Naive thymus-derived CD4-positive, alpha-beta T cell (primary cell): ENCODE data around the gene NECAB3. TPM values are rescaled to one million over a fixed set of nuclear protein-coding genes. Genes with fewer than 3 reads are reported as not detected.
A peak's percentile ranks its signal among the peaks of the same experiment; 100 is the strongest.

Source experiments
- ATAC-seq: fragments of 150-1000 bp; cut with Tn5 transposase; 2 replicates; pipeline ENCODE4 v1.10.0; 2021; ENCODE audit warnings: mild to moderate bottlenecking, moderate library complexity
- CTCF ChIA-PET: fragments of 350-600 bp; sonication (Branson Sonifier 250); formaldehyde crosslinking; loops from one replicate; lab custom pipeline; 2021; ENCODE audit warnings: antibody characterized with exemption; lab: Charles Lee
- POLR2A ChIA-PET: fragments of 350-600 bp; sonication (Branson Sonifier 250); formaldehyde crosslinking; loops from one replicate; lab custom pipeline; 2021; ENCODE audit warnings: antibody characterized with exemption, inconsistent platforms; lab: Charles Lee
- DNase-seq, 9 donors: peaks; one replicate each; pipeline versions ENCODE4 v3.0.0 to v3.0.0-alpha.2; 2020 to 2022; ENCODE audit warnings: mixed read lengths in 1 of 9
- H3K27ac ChIP-seq: one replicate; pipeline ENCODE4 v1.7.0; 2013; ENCODE audit warnings: mild to moderate bottlenecking, low read depth, low read length, moderate library complexity
- H3K27me3 ChIP-seq, 2 donors: one replicate each; pipeline ENCODE4 v1.7.0; 2013; ENCODE audit warnings: low read length in 2 of 2, mild to moderate bottlenecking in 2 of 2, moderate library complexity in 2 of 2; ENCODE audit not compliant: control insufficient read depth in 2 of 2, insufficient read depth in 2 of 2
- H3K36me3 ChIP-seq, 3 experiments: 1 replicate in 2 of 3; 2 replicates in 1 of 3; pipeline ENCODE4 v1.7.0; 2013; ENCODE audit warnings: low read length in 3 of 3, mild to moderate bottlenecking in 3 of 3, moderate library complexity in 1 of 3; ENCODE audit not compliant: insufficient read depth in 3 of 3, control insufficient read depth in 2 of 3
- H3K4me1 ChIP-seq, 2 donors: one replicate each; pipeline ENCODE4 v1.7.0; 2013; ENCODE audit warnings: low read length in 2 of 2, mild to moderate bottlenecking in 2 of 2, moderate library complexity in 1 of 2; ENCODE audit not compliant: control insufficient read depth in 2 of 2, insufficient read depth in 2 of 2
- H3K4me3 ChIP-seq: 2 replicates; pipeline ENCODE4 v1.7.0; 2013; ENCODE audit warnings: mild to moderate bottlenecking, low read length
- H3K9me3 ChIP-seq, 3 experiments: 1 replicate in 2 of 3; 2 replicates in 1 of 3; pipeline ENCODE4 v1.7.0; 2013; ENCODE audit warnings: low read length in 3 of 3; ENCODE audit not compliant: control insufficient read depth in 2 of 3
- H3K27ac Mint-ChIP-seq, 9 donors: one replicate each; pipeline ENCODE4 v1.8.0; 2020 to 2022; ENCODE audit warnings: mixed read lengths in 9 of 9, mild to moderate bottlenecking in 8 of 9, moderate library complexity in 5 of 9, inconsistent platforms in 2 of 9
- H3K27me3 Mint-ChIP-seq, 5 donors: one replicate each; pipeline ENCODE4 v1.8.0; 2021 to 2022; ENCODE audit warnings: mixed read lengths in 5 of 5, mild to moderate bottlenecking in 1 of 5
- H3K36me3 Mint-ChIP-seq, 5 donors: one replicate each; pipeline ENCODE4 v1.8.0; 2020 to 2022; ENCODE audit warnings: mixed read lengths in 5 of 5, mild to moderate bottlenecking in 3 of 5, inconsistent platforms in 1 of 5
- H3K4me1 Mint-ChIP-seq, 7 donors: one replicate each; pipeline ENCODE4 v1.8.0; 2020 to 2022; ENCODE audit warnings: mixed read lengths in 7 of 7, mild to moderate bottlenecking in 3 of 7, inconsistent platforms in 1 of 7
- H3K4me3 Mint-ChIP-seq, 10 donors: one replicate each; pipeline ENCODE4 v1.8.0; 2020 to 2022; ENCODE audit warnings: mild to moderate bottlenecking in 10 of 10, mixed read lengths in 10 of 10, moderate library complexity in 6 of 10, inconsistent platforms in 2 of 10
- H3K9me3 Mint-ChIP-seq, 11 donors: one replicate each; pipeline ENCODE4 v1.8.0; 2020 to 2022; ENCODE audit warnings: mixed read lengths in 11 of 11, mild to moderate bottlenecking in 4 of 11, inconsistent platforms in 1 of 11, moderate library complexity in 1 of 11
- intact Hi-C, 2 donors: fragments of 100-400 bp; cut with micrococcal nuclease; formaldehyde crosslinking; loops; one replicate each; pipeline ENCODE4 v1.15.1; 2023
- polyA plus RNA-seq, 2 donors: library from polyadenylated mRNA; unstranded; fragments of 300-500 nt; fragmentation: Illumina TruSeq; gene quantifications; one replicate each; pipeline ENCODE4 v1.2.3, GENCODE V29; 2021
- total RNA-seq, 6 experiments: library from RNA in 5 of 6; stranded (reverse) in 5 of 6; gene quantifications; 1 replicate in 5 of 6; 2 replicates in 1 of 6; pipeline ENCODE4 v1.2.3 and lab custom pipeline; 2021 to 2026

Gene NECAB3
- total and polyA plus RNA-seq, 7 experiments from 2014 or later, result 2.3 to 46.8 (median 13.6) TPM

DNA sequence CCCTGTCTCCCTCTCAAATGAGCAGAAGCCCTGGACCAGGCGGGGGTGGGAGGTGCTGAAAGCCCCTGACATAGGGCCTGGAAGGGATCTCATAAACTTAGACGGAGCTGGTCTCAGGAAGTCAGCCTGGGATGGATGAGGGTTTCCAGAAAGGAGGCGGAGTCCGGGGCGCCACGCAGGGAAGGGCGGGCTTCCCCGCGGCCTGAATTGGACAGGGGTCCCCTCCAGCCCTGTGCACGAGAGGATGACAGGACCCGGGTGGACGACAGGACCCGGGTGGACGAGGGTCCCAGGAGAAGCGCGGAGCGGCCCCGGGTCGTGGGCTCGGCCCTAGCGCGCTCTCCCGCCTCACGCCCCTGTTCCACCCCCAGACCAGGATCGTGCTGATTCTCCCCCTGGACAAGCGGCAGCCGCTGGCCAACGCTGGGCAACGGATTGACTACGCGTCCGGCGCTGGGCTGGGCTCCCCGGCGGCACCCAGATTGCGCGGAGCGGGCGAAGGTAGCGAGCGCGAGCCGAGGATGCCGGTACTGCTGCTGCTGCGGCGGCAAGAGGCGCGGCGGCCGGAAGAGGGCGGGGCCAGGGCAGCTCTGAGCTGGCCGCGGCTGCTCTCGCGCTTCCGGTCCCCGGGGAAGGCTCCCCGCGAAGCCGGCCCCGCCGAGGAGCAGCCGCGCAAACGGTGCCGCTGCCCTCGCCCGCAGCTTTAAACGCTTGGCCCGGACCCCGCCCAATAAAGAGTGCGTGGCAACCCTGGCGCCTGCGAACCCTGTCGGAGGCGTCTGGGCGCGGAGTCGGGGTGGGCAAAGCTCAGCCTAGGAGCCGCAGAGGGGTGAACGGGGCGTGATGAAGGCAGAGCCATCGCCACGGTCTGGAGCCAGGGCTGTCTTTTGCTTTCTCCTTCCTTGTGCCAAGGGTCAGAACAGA is 10.8 kb downstream of the NECAB3 start:
- Histone ChIP-seq H3K4me3 (peak overlapping the region; percentile 58), H3K36me3 (no peaks in the 10 kb centered on the region), H3K27me3 (no peaks in the 10 kb centered on the region), H3K4me1 (peaks cover 19% of the 10 kb centered on the region in 2 donors), H3K9me3 (no peaks in the 10 kb centered on the region), H3K27ac (peak overlapping the region; percentile 80)
- Mint-ChIP-seq H3K27me3 (no peaks in the 10 kb centered on the region), H3K36me3 (peaks cover 0 to 4% (median 0%) of the 10 kb centered on the region in 5 donors), H3K4me3 (peak overlapping the region; percentile 80 to 100 (median 88)), H3K4me1 (peaks cover 20 to 40% (median 34%) of the 10 kb centered on the region in 7 donors), H3K9me3 (no peaks in the 10 kb centered on the region), H3K27ac (peak overlapping the region; percentile 87 to 97 (median 92))
- DNase-seq, result peak; percentile 51 to 90 (median 79)
- POLR2A ChIA-PET, result interaction anchor here (0.5 to 7.6 kb wide), 17 partner anchors 10 to 330 kb away, joined by 3 to 75 read pairs (median 8); partner anchors contain the start of genes CBFA2T2, CDK5RAP1, CHMP4B and NECAB3
- intact Hi-C loops, result loop anchor here (1.0 to 10.0 kb wide), 10 partner anchors 23 to 254 kb away; partner anchors contain the start of genes CHMP4B (in 2 of the 2), PXMP4 (in 2 of the 2), E2F1 (in 1 of the 2) and SNTA1 (in 1 of the 2)
- CTCF ChIA-PET, result interaction anchor here (0.5 to 2.8 kb wide), 6 partner anchors 10 to 225 kb away, joined by 3 to 8 read pairs (median 3); partner anchors contain the start of genes PXMP4 and ZNF341
- ATAC-seq, result peak; percentile 67

DNA sequence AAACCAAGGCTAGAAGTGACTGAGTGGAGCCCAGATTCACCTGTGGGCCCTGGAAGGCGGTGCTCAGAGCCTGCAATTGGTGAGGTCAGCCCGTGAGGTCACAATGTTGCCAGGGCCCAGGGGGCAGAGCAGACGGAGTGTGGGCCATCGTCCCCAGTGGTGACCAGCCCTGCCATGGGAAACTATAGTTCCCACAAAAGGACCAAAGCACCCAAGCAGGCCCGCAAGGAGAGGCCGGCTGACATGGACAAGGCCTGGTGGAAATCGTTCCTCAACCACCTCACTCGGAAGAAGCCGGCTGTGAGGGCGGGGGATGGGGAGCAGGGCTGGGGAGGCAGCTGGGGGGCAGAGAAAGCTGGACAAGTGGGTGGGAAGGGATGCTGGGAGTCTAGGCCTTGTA is 12.1 kb downstream of the NECAB3 start, which contains the start of gene C20orf144:
TSS of gene C20orf144 (plus strand) at position 156 of the 400 bp plus-strand sequence. CDS start at position 175, 19 bp downstream.
- DNase-seq (no peak), ATAC-seq (no peak)
- Histone ChIP-seq H3K27ac (peak within 1 kb of the TSS; percentile 80), H3K27me3 (no peaks in the 10 kb centered on the region), H3K4me1 (peaks cover 15 to 19% of the 10 kb centered on the region in 2 donors), H3K36me3 (no peaks in the 10 kb centered on the region), H3K4me3 (peak within 1 kb of the TSS; percentile 58), H3K9me3 (no peaks in the 10 kb centered on the region)
- Mint-ChIP-seq H3K36me3 (peaks cover 0 to 3% (median 0%) of the 10 kb centered on the region in 5 donors), H3K27ac (peak within 1 kb of the TSS; percentile 85 to 95 (median 90)), H3K9me3 (no peaks in the 10 kb centered on the region), H3K27me3 (no peaks in the 10 kb centered on the region), H3K4me3 (peak within 1 kb of the TSS; percentile 80 to 100 (median 86)), H3K4me1 (peaks cover 20 to 35% (median 28%) of the 10 kb centered on the region in 7 donors)
- intact Hi-C loops, result loop anchor here (2.0 to 10.0 kb wide), 4 partner anchors 70 to 255 kb away; partner anchors contain the start of genes CHMP4B (in 1 of the 2) and ZNF341 (in 1 of the 2)
- CTCF ChIA-PET, result no interaction called here
- POLR2A ChIA-PET, result interaction anchor here (0.9 to 4.8 kb wide), 7 partner anchors 9 to 172 kb away, joined by 3 to 32 read pairs (median 14); partner anchors contain the start of genes CBFA2T2, NECAB3, PXMP4 and ZNF341

DNA sequence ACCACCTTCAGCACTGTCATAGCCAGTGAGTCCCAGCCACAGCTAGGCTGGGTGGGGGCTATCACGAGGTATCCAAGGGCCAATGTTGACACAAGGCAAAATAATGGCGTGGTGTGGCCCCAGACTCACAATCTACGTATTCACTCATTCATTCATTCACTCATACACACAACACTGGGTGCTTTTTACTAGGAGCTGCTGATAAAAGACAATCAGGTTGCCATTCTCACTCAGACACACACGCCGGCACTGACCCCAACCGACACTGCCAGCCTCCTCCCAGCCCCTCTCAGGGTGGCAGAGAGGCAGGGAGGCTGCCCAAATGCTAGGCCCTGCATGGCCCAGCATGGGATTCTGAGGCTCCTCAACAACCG is 13.6 kb downstream of the NECAB3 start:
- H3K4me3 Mint-ChIP-seq, result no peak overlapping the region
- no peak for ATAC-seq
- peaks cover 14 to 15% of the 10 kb centered on the region in 2 donors for H3K4me1 ChIP-seq
- no peaks in the 10 kb centered on the region for H3K27me3 Mint-ChIP-seq
- H3K36me3 Mint-ChIP-seq, result no peaks in the 10 kb centered on the region
- DNase-seq, result no peak
- H3K4me1 Mint-ChIP-seq, result peaks cover 14 to 27% (median 22%) of the 10 kb centered on the region in 7 donors
- no peak overlapping the region for H3K27ac Mint-ChIP-seq
- ChIA-PET POLR2A (no interaction called here), CTCF (no interaction called here)
- no peak overlapping the region for H3K27ac ChIP-seq
- H3K4me3 ChIP-seq, result no peak overlapping the region
- H3K36me3 ChIP-seq, result no peaks in the 10 kb centered on the region
- no peaks in the 10 kb centered on the region for H3K9me3 ChIP-seq
- H3K9me3 Mint-ChIP-seq, result no peaks in the 10 kb centered on the region
- intact Hi-C loops, result loop anchor here (5.0 to 10.0 kb wide), 3 partner anchors 72 to 257 kb away; partner anchors contain the start of genes CHMP4B (in 1 of the 2) and ZNF341 (in 1 of the 2)
- no peaks in the 10 kb centered on the region for H3K27me3 ChIP-seq

DNA sequence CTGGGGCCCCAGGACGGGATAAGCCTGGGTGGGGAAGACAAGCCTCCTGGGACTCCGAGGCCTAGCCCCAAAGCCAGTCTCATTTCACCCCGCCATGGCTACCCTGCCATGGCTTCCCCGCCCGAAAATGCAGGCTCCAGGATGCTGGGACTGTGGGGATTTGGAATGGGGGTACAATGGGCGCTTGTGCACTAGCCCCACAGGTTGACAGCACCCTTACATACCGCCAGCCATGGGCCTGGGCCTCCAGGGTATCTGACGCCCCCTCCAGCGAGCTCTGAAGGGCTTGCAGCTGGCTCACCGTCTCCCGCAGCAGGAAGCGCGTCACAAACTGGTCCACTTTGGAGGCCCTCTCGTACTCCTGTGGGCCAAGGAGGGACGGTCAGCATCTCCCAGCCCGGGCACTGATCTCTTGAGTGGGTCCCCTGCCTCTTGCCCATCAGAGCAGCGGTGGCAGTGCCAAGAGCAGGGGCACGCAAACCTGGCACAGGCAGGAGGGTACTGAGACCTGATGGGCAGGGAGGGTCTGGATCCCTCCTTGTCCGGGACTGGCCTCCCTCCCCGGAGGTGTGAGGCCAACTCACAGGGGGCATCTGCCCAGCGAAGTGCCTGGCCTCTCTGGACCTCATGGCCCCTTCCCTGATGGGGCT is 14.1 kb downstream of the NECAB3 start:
- H3K27ac ChIP-seq, result no peak overlapping the region
- DNase-seq (no peak), ATAC-seq (no peak)
- no peak overlapping the region for H3K4me3 ChIP-seq
- H3K4me1 Mint-ChIP-seq, result peaks cover 12 to 23% (median 18%) of the 10 kb centered on the region in 7 donors
- peaks cover 14 to 15% of the 10 kb centered on the region in 2 donors for H3K4me1 ChIP-seq
- no peaks in the 10 kb centered on the region for H3K27me3 ChIP-seq
- H3K27ac Mint-ChIP-seq, result no peak overlapping the region
- CTCF ChIA-PET, result no interaction called here
- POLR2A ChIA-PET, result no interaction called here
- intact Hi-C loops, result loop anchor here (5.0 to 10.0 kb wide), 3 partner anchors 72 to 257 kb away; partner anchors contain the start of genes CHMP4B (in 1 of the 2) and ZNF341 (in 1 of the 2)
- H3K9me3 ChIP-seq, result no peaks in the 10 kb centered on the region
- H3K36me3 Mint-ChIP-seq, result no peaks in the 10 kb centered on the region
- no peaks in the 10 kb centered on the region for H3K36me3 ChIP-seq
- H3K4me3 Mint-ChIP-seq, result no peak overlapping the region
- H3K9me3 Mint-ChIP-seq, result no peaks in the 10 kb centered on the region
- no peaks in the 10 kb centered on the region for H3K27me3 Mint-ChIP-seq

DNA sequence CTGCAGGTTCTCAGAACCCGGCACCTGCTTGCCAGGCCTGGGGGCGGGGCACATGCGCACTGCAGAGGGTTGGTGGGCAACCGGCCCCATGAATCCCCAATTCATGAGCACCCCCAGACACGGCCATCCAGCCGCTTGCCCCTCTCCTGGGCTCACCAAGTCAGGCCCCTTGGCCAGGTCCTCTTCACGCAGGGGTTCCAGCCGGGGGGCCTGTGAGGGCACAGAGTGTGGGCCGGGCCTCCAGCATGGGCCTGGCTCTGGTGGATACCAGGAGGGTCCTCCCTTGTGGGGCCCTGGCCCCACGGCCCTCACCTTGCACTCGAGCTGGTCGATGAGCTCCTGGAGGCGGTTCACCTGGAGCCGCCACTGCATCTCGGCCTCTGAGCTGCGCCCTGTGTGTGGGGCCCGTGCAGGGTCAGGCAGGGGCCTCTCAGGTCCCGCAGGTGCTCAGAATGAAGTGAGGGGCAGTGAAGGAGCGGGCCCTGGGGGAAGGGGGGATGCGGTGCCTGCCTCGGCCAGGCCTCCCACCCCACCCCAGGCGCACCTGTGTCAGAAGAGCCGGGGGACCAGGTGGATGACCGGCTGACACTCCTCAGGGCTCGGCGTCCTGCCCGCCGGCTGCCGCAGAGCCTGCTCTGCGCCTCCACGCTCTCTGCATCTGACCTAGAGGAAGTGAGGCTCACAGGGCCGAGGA is 14.7 kb downstream of the NECAB3 start:
- ATAC-seq (no peak), DNase-seq (no peak)
- Histone ChIP-seq H3K4me3 (no peak overlapping the region), H3K9me3 (no peaks in the 10 kb centered on the region), H3K36me3 (no peaks in the 10 kb centered on the region), H3K4me1 (peaks cover 14 to 15% of the 10 kb centered on the region in 2 donors), H3K27me3 (no peaks in the 10 kb centered on the region), H3K27ac (no peak overlapping the region)
- POLR2A ChIA-PET, result no interaction called here
- Mint-ChIP-seq H3K4me3 (no peak overlapping the region), H3K27me3 (no peaks in the 10 kb centered on the region), H3K27ac (no peak overlapping the region), H3K9me3 (no peaks in the 10 kb centered on the region), H3K4me1 (peaks cover 5 to 18% (median 11%) of the 10 kb centered on the region in 7 donors), H3K36me3 (no peaks in the 10 kb centered on the region)
- intact Hi-C loops, result loop anchor here (5.0 to 10.0 kb wide), 3 partner anchors 73 to 258 kb away; partner anchors contain the start of genes CHMP4B (in 1 of the 2) and ZNF341 (in 1 of the 2)
- CTCF ChIA-PET, result no interaction called here
